ENCODE results near the gene MAPKBP1. TPM values are rescaled to one million over a fixed set of nuclear protein-coding genes. Genes with fewer than 3 reads are reported as not detected.
A peak's percentile ranks its signal among the peaks of the same experiment; 100 is the strongest.

Gene MAPKBP1
- polyA plus RNA-seq, 3 donors, result 0.76 to 8.6 (median 1.1) TPM

- no peak for TF ChIP-seq CTCF (IDR thresholded peaks at IDR 0.05)
- no peak overlapping the region for H3K27ac ChIP-seq (ENCODE audit: low read depth in 1 of 2, low read length in 2 of 2)
- H3K4me3 ChIP-seq (replicated peaks in 1 of 3; ENCODE audit: low read depth in 2 of 3, low read length in 3 of 3), result no peak overlapping the region
- Mint-ChIP-seq H3K27ac (peak overlapping the region in 2 of 7 donors; percentile 38 to 48), H3K4me1 (no peaks in the 10 kb centered on the region), H3K4me3 (no peak overlapping the region), H3K27me3 (ENCODE audit: low read depth in 3 of 3) (peaks cover 0 to 10% (median 8%) of the 10 kb centered on the region in 3 donors), H3K9me3 (no peaks in the 10 kb centered on the region), H3K36me3 (peaks cover 13 to 14% of the 10 kb centered on the region in 2 donors)
- intact Hi-C loops (cut with micrococcal nuclease), result no loop called here
- H4K20me1 ChIP-seq (ENCODE audit: insufficient read depth, low read length), result no peaks in the 10 kb centered on the region
- H3K9ac ChIP-seq (ENCODE audit: insufficient read depth, low read length, poor library complexity, severe bottlenecking), result no peak overlapping the region
- DNase-seq, result no peak
- H3K79me2 ChIP-seq (ENCODE audit: insufficient read depth, low read length), result no peaks in the 10 kb centered on the region
- H3K4me1 ChIP-seq (ENCODE audit: control insufficient read depth in 1 of 2, insufficient read depth in 2 of 2, low read length in 2 of 2), result no peaks in the 10 kb centered on the region
- H3K9me3 ChIP-seq (replicated peaks in 1 of 2; ENCODE audit: control insufficient read depth in 1 of 2, insufficient read depth in 1 of 2, low read length in 2 of 2), result no peaks in the 10 kb centered on the region
- no peak overlapping the region for H3K4me2 ChIP-seq (replicated peaks; ENCODE audit: extremely low read depth, low read length, poor library complexity, severe bottlenecking)
- no peak overlapping the region for H2AFZ ChIP-seq (ENCODE audit: insufficient read depth, low read depth, low read length, poor library complexity, severe bottlenecking)
- peaks cover 10 to 11% of the 10 kb centered on the region in 2 donors for H3K36me3 ChIP-seq (replicated peaks in 1 of 2; ENCODE audit: control insufficient read depth in 1 of 2, insufficient read depth in 2 of 2, low read length in 2 of 2)
- H3K27me3 ChIP-seq (ENCODE audit: control insufficient read depth in 2 of 2, insufficient read depth in 2 of 2, low read length in 2 of 2), result no peaks in the 10 kb centered on the region
- 92% methylated on average over 9 of the region's 17 CpGs for WGBS (ENCODE audit: insufficient coverage)
These were observed 78.7 kb downstream of the MAPKBP1 start for GRCh38 chr15:41852736-41853590.

DNA sequence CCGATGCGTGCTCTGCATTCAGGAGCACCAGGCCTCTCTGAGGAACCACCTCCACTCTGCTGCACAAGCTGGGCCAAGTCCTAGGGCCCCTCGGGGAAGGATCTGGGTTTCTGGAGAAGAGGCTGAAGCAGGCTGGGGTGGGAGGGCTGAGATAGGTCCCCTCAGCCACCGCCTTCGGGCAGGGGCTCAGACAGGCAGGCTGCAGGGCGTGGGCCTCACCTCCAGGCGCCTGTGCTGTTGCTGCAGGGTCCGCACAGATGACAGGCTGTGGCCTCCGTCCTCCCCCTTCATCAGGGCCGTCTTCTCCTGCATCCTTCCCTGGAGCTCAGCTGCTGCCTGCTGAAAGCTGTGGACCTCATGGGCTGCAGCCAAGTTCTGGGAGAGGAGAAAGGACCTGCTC is 79.5 kb downstream of the MAPKBP1 start:
- no peak for DNase-seq
- H3K4me1 ChIP-seq (ENCODE audit: control insufficient read depth in 1 of 2, insufficient read depth in 2 of 2, low read length in 2 of 2), result no peaks in the 10 kb centered on the region
- H3K4me2 ChIP-seq (replicated peaks; ENCODE audit: extremely low read depth, low read length, poor library complexity, severe bottlenecking), result no peak overlapping the region
- 96% methylated on average over 7 of the region's 10 CpGs for WGBS (ENCODE audit: insufficient coverage)
- H3K27me3 ChIP-seq (ENCODE audit: control insufficient read depth in 2 of 2, insufficient read depth in 2 of 2, low read length in 2 of 2), result no peaks in the 10 kb centered on the region
- Mint-ChIP-seq H3K4me3 (no peak overlapping the region), H3K27ac (no peak overlapping the region), H3K27me3 (ENCODE audit: low read depth in 3 of 3) (peaks cover 0 to 10% (median 8%) of the 10 kb centered on the region in 3 donors), H3K9me3 (no peaks in the 10 kb centered on the region), H3K36me3 (peaks cover 5 to 6% of the 10 kb centered on the region in 2 donors), H3K4me1 (no peaks in the 10 kb centered on the region)
- H3K9me3 ChIP-seq (replicated peaks in 1 of 2; ENCODE audit: control insufficient read depth in 1 of 2, insufficient read depth in 1 of 2, low read length in 2 of 2), result no peaks in the 10 kb centered on the region
- no peak overlapping the region for H3K4me3 ChIP-seq (replicated peaks in 1 of 3; ENCODE audit: low read depth in 2 of 3, low read length in 3 of 3)
- H4K20me1 ChIP-seq (ENCODE audit: insufficient read depth, low read length), result no peaks in the 10 kb centered on the region
- H3K79me2 ChIP-seq (ENCODE audit: insufficient read depth, low read length), result no peaks in the 10 kb centered on the region
- H3K36me3 ChIP-seq (replicated peaks in 1 of 2; ENCODE audit: control insufficient read depth in 1 of 2, insufficient read depth in 2 of 2, low read length in 2 of 2), result peaks cover under 1 to 2% of the 10 kb centered on the region in 2 donors
- TF ChIP-seq CTCF (IDR thresholded peaks at IDR 0.05), result no peak
- H3K9ac ChIP-seq (ENCODE audit: insufficient read depth, low read length, poor library complexity, severe bottlenecking), result no peak overlapping the region
- H2AFZ ChIP-seq (ENCODE audit: insufficient read depth, low read depth, low read length, poor library complexity, severe bottlenecking), result no peak overlapping the region
- intact Hi-C loops (cut with micrococcal nuclease), result no loop called here
- H3K27ac ChIP-seq (ENCODE audit: low read depth in 1 of 2, low read length in 2 of 2), result no peak overlapping the region

Data from CD14-positive monocyte (primary cell).